ENCODE measurements around the gene LRP8. TPM values are rescaled to one million over a fixed set of nuclear protein-coding genes. Genes with fewer than 3 reads are reported as not detected.

LRP8 gene
- total and polyA plus RNA-seq, 9 of the 15 experiments (the other 6 are each of a cell fraction or from before 2014, with no cell fraction given): 7.1 to 56.1 (median 31.3) TPM

DNA sequence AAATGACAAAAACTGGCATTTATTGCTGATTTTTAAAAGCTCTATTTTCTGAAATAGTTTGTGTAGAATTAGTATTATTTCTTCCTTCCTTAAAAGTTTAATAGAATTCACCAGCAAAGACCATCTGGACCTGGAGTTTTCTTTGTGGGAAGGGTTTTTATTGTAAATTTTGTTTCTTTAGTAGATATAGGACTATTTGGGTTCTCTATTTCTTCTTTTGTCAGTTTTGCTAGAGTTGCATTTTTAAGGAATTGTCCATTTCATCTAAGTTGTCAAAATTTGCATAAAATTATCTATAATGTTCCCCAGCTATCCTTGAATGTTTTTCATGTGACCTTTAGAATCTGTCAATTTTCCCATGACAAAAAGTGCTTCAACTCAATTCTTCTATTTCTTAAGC lies 28.8 kb upstream of the LRP8 start:
- no peaks in the 10 kb centered on the region for H3K36me3 ChIP-seq (ENCODE audit: control insufficient read depth, insufficient read depth, low read length)
- H3K4me2 ChIP-seq (ENCODE audit: insufficient read depth, low read length): no peak overlapping the region
- TF ChIP-seq ZNF316 (IDR thresholded peaks at IDR 0.05) (peak; percentile 70), MAFK (IDR thresholded peaks at IDR 0.05; ENCODE audit: low read length) (0 out of 2 replicates have a peak, but pooled peaks have one; percentile 28), C11orf30 (IDR thresholded peaks at IDR 0.05; ENCODE audit: low read depth) (peak; percentile 42), RBM14 (IDR thresholded peaks at IDR 0.05; ENCODE audit: borderline replicate concordance, insufficient read depth, low read depth, low read length) (no peak), ID3 (CRISPR knock-in tag; IDR thresholded peaks at IDR 0.05) (no peak), ID3 (tag; IDR thresholded peaks at IDR 0.05) (no peak), ZNF408 (CRISPR knock-in tag; IDR thresholded peaks at IDR 0.05; ENCODE audit: low read depth) (no peak), ZNF146 (CRISPR knock-in tag; IDR thresholded peaks at IDR 0.05; ENCODE audit: unreplicated experiment) (no peak), CBFA2T2 (conservative IDR thresholded peaks at IDR 0.05) (no peak), OTX1 (CRISPR knock-in tag; IDR thresholded peaks at IDR 0.05) (no peak), FOS (IDR thresholded peaks at IDR 0.05; ENCODE audit: extremely low read depth, insufficient read length) (no peak), ZNF174 (CRISPR knock-in tag; IDR thresholded peaks at IDR 0.05) (no peak), ETV5 (CRISPR knock-in tag; IDR thresholded peaks at IDR 0.05; ENCODE audit: low read depth) (no peak)
- TF ChIP-seq, protein P1, sequence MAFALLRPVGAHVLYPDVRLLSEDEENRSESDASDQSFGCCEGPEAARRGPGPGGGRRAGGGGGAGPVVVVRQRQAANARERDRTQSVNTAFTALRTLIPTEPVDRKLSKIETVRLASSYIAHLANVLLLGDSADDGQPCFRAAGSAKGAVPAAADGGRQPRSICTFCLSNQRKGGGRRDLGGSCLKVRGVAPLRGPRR (CRISPR knock-in tag; IDR thresholded peaks at IDR 0.05): no peak
- no peaks in the 10 kb centered on the region; a peak in 2 of 5 replicates for H3K4me1 ChIP-seq (replicated peaks in 1 of 2; ENCODE audit: control insufficient read depth in 2 of 2, insufficient read depth in 2 of 2, low read length in 2 of 2)
- H3K27ac ChIP-seq (ENCODE audit: extremely low read depth, low read depth, low read length): no peak overlapping the region
- H3K9me3 ChIP-seq (replicated peaks; ENCODE audit: control insufficient read depth, insufficient read depth, low read depth, low read length): peaks cover 2% of the 10 kb centered on the region; the same call in 1 of the 2 replicates
- ATAC-seq: no peak
- peaks cover 0 to 8% of the 10 kb centered on the region in 2 experiments; a peak in 1 of 5 replicates for H3K27me3 ChIP-seq (ENCODE audit: control insufficient read depth in 2 of 2, insufficient read depth in 2 of 2, low read length in 2 of 2)
- H3K9me1 ChIP-seq (ENCODE audit: control insufficient read depth, insufficient read depth, low read length): no peaks in the 10 kb centered on the region
- no peak overlapping the region for H3K4me3 ChIP-seq
- POLR2A ChIA-PET: no interaction called here
- no TSS peak for BruUV-seq (replicated peaks)
- CTCF ChIA-PET (ENCODE audit: low intra/inter-chr PET ratio): no interaction called here
- H3K9ac ChIP-seq (ENCODE audit: insufficient read depth in 1 of 2, low read depth in 2 of 2, low read length in 2 of 2): no peak overlapping the region
- H4K20me1 ChIP-seq (replicated peaks; ENCODE audit: control insufficient read depth, insufficient read depth, low read length): no peaks in the 10 kb centered on the region
- H2AFZ ChIP-seq (ENCODE audit: low read depth, low read length): no peak overlapping the region
- intact Hi-C loops (cut with micrococcal nuclease) (no loop called here), in situ Hi-C loops (cut with MboI) (no loop called here)
- no peaks in the 10 kb centered on the region for H3K79me2 ChIP-seq (ENCODE audit: control insufficient read depth, insufficient read depth, low read length)
- no peak for FAIRE-seq
- no peak for DNase-seq (ENCODE audit: extremely low read depth in 1 of 4, low spot score in 3 of 4)

All from K562 (cell line).